ENCODE results near the gene EHHADH.
"Not testable (repeated sequence)": the region's sequence is repeated elsewhere in the genome, so short reads cannot be mapped to it uniquely, and the experiment has no call there.

The EHHADH gene

DNA sequence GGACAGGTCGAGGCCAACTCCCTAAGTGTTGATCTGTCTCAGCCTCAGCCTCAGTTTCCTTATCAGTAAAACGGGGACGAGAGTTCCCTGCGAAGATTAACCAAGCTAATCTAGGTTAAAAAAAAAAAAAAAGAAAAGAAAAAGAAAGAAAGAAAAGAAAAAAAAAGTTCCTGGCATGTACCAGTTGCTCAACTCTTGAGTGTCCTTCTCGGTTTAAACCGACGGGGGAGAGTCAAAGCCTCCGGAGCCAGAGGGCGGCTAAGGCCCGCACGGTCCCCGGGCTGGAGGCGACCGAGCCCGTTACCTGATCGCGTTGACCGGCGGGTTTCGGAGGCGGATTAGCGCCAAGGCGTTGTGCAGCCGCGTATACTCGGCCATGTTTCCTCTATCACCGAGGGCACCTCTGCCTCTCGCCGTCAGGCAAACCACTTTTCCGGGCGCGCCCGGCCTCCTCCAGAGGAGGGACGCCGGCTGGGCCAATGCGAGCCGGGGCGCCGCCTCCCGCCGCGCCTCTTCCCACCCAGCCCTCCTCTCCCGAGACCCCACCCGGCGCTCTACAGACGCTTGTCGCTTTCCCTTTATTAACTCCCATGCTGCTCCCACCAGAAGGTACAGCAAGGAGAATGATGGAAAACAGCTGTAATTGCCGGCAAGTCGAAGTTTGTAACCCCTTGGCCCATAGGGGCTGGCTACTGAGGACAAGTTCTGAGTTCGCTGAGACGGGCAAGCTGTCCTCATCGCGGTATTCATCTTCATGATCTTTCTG is at the start of gene EHHADH:
TSS of gene EHHADH (minus strand) at position 405 of the 766 bp plus-strand sequence. CDS start at position 378, 27 bp downstream.
- DNase-seq (ENCODE audit: low read depth in 2 of 2) = peak; percentile 46

DNA sequence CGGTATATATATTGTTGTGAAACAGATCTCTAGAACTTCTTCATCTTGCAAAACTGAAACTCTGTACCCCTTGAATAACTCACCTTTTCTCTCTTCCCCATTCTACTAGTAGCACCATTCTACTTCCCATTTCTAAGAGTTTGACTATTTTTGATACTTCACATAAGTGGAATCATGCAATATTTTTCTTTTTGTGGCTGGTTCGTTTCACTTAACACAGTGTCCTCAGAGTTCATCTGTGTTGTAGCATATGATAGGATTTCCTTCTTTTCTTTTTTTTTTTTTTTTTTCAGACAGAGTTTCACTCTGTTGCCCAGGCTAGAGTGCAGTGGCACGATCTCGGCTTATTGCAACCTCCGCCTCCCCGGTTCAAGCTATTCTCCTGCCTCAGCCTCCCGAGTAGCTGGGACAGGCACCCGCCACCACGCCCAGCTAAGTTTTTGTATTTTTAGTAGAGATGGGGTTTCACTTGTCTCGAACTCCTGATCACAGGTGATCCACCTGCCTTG is 46.1 kb upstream of the EHHADH start:
- DNase-seq (ENCODE audit: low read depth in 2 of 2) = not testable (repeated sequence)

DNA sequence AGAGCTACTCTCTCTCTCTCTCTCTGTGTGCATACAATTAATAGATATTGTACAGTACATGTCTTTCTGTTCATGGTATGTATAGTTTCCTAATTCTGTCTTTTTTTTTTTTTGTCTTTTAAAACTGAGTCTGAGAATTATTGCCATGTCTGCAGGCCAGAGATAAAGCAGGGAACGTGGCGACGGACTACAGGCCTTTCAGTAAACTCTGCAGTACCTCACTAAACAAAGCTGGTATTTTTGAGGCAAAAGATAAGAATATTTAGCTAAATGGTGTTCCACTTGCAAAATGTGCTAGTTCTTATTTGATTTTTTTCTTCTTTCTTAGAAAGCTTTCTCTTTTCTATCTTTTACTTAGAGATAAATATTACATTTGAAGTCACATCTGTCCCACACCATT is 44.0 kb upstream of the EHHADH start:
- no peak for DNase-seq (ENCODE audit: low read depth in 2 of 2)

DNA sequence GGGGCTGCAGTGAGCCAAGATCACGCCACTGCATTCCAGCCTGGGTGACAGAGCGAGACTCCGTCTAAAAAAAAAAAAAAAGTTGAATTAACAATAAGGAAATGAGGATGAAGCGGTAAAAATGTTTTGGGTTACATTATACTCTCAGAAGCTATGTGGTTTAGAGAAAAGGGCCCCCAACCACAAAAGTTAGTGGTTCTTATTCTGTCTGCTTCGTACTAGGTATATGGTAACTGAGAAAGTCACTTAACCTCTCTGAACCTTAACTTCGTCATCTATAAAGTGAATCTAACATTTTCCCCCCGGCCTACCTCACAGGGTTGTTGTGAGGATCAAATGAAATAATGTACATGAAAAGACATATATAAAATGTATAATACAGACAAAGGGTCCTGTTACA is 38.4 kb upstream of the EHHADH start:
- no peak for DNase-seq (ENCODE audit: low read depth in 2 of 2)

DNA sequence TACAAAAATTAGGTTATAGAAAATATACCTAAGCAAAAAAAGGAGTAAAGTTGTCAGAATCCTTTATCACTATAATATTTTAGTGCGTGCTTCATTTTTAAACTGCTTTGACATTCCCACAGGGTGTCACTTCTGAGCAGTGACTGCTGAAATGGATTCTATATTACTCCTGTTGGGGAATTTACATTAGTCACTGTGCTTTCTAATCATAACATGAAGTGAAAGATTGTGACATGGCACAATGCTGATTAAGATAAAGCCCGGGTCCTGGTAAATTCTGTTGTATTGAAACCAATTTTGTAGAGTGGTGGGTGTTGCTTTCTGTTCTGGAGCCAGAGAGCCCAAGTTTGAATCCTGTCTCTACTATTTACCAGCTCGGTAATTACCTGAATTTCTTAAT is 36.4 kb upstream of the EHHADH start:
- no peak for DNase-seq (ENCODE audit: low read depth in 2 of 2)

DNA sequence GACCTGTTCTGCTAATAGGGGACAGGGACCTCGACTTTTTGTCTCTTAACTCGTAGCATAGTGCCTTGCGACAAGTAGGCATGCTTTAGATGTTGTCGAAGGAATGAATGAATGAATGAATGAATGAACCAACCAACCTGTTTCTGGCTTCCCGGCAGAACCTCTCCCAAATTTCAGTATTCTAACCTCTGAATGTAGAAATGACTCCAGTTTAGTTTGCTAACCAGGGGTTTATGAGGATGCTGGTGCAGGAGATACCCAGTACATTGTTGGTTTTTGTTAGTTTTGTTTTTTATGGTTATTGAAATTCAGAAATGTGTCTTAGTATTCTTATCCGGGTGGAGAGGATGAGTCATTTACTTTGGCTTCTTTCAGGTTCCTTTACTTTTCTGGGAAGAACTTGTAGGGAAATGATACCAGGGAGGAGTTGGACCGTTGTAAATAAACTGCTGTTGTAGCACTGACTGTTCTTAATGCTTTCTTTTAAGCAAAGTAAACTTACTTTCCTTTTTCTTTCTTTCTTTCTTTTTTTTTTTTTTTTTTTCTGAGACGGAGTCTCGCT is 29.6 kb upstream of the EHHADH start:
- no peak for DNase-seq (ENCODE audit: low read depth in 2 of 2)

DNA sequence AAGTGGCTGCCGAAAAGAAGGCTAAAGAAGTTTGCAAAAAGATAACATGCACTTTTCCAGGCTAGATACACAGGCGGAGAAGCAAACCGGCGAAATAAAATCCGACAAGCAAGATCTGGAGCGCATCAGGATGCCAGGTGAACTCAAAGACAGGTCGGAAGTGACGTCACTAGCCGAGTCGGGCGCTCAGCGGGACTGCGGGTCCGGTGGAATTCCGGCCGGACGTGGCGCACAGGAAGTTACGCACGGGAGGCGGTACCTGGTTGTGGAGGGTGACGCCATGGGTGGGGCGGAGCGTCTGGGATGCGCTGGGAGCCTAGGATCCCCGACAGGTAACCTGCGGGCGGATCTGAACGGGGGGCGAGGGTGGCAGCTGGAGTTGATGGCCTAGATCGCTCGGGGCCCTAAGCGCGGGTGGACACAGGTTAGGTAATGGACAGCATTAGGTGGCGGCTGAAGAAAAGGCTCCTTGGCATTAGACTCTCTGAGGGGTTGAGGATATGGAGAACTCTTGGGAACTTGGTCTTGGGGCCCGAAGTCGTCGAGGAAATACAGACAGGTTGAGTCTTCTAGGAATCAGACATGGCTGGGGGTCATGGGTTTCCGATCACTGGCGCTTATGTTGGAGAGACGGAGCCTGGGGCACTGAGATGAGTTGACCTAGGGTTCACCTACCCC is 29.0 kb upstream of the EHHADH start:
- DNase-seq (ENCODE audit: low read depth in 2 of 2) = peak; percentile 91 to 94

DNA sequence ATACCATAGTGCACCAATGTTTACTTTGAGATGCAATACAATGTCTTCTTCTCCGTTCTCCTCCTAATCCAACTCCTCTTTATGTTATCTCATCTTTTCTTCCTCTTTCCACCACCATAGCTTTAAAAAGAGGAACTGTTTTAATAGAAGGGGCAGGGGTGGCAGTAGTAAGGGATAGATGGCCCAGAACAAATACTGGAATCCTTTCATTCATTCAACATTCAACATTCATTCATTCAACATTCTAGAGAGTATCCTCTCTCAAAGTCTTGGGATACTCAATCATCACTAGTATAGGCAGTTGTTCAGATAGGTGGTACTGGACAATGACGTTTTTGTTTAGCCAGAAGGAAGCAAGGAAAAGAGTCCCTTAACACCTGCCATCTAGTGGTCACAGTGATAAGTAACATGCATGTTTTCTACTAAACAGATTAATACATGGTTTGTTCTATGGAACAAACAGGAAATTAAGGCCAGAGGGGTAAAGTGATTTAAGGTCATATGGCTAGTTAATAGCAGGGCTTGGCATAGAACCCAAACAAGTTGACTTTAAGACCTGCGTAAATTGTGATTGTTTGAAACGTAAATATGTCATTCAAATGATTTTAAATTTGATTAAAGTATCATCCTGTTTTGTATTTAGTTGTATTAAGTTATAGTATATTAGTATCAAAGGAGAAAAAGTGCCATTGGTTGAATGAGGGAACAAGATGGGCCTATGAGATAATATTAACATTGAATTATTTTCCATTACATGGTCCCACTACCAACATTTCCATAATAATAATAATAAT is 26.9 kb upstream of the EHHADH start:
- no peak for DNase-seq (ENCODE audit: low read depth in 2 of 2)

DNA sequence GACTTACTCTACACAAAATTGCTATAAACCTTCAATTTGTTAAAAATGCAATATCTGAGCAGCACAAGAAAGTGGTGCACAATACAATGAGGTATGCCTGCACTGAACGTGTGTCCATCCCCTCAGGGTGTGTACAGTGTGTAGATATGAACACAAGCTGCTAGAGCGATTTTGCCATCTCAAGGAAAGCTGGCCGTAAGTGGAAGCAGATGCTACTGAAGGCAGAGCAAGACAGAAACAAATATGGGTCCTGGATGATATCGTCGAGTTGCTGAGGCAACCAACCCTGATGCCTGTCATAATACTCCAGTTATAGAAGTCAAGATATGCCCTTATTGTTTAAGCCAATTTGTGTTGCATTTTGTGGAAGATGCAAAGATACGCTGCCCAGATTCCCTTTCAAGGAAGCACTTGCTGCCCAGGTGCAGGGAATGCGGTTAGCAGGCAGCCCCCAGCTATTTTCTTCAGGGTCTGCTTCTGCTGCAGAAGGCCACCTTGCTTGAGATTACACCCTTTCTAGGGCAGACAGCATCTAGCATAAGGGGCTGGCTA is 25.8 kb upstream of the EHHADH start:
- DNase-seq (ENCODE audit: low read depth in 2 of 2) = no peak

DNA sequence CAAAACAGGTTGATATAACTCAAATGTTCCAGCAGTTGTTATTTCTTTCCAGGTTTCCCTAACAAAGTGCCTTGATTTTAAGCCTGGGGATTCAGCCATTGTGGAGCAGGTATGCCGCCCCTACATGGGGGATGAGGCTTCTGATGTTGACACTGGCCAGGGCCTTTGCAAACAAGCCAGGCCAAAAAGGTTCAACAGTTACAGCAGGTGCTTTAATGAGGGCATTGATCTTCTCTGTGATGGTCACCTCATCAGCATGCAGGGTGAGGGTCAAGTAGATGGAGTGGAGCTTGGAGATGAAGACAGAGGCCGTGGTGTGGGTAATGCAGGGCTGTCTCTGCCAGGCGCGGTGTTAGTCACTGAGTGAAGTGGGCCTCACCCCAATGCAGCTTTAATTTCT is 22.6 kb upstream of the EHHADH start:
- DNase-seq (ENCODE audit: low read depth in 2 of 2) = no peak

DNA sequence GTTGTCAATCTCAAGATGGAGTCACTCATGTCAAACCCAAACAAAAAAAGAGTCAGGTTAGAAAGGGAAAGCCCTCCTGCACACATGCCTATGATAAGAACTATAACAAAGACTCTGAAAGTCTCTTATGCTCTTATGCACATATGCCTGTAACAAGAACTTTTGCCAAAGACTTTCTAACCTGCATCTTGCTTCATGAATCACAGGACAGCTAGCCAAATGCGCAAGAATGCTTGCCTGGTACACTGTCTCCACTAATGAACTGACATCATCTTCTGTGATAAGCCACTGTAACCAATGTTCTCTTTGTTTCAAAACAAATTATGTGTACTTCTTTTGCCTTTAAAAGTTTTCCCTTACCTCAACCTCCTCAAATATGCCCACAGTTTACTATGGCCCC is 18.2 kb upstream of the EHHADH start:
- DNase-seq (ENCODE audit: low read depth in 2 of 2) = no peak

DNA sequence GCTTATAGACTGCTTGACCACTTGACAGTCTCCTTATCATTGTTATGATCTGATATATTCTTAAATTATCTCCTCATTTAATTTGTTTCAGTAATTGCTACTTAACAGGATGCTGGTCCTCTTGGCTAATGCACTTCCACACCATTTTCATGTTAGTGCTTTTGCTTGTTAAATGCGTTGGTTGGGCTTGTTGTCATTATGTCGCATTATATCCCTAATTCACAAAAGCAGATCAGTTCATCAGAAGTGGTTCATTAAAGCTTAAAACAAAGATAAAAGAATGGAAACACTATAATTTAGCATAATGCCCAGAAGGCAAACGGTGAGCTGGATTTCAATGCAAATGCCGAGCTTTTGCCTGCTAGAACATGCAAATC is 17.1 kb upstream of the EHHADH start:
- no peak for DNase-seq (ENCODE audit: low read depth in 2 of 2)

DNA sequence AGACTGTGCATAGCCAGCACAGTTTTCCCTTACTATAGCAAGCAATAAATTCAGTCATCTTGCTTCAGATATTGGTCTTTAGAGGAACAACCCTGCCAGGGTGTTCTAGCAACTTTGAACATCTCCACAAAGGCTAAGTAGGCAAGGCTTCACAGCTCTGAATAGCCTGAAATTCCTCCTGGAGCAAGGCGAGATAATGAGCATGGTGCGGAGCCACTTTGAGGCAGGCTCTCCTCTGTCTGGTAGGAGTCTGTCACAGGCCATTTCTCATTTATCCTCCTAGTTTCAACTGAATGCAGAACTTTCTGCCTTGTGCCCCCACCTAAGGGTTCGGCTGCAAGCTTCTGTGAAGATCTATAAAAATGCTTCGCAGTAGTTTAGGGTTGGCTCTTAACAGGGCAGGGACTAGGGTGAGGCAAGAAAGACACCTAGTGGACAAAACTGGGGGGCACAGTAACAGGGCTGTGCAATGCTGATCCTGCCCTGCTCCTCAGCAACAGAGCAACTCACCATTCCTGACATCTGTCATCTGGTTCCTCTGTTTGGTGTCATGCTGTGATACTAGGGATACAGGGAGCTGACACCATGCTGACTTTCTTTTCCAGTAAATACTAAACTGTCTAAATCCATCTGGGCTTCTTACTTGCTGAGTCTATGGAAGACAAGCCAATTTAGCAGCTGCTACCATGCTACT is 16.6 kb upstream of the EHHADH start:
- DNase-seq (ENCODE audit: low read depth in 2 of 2) = no peak

DNA sequence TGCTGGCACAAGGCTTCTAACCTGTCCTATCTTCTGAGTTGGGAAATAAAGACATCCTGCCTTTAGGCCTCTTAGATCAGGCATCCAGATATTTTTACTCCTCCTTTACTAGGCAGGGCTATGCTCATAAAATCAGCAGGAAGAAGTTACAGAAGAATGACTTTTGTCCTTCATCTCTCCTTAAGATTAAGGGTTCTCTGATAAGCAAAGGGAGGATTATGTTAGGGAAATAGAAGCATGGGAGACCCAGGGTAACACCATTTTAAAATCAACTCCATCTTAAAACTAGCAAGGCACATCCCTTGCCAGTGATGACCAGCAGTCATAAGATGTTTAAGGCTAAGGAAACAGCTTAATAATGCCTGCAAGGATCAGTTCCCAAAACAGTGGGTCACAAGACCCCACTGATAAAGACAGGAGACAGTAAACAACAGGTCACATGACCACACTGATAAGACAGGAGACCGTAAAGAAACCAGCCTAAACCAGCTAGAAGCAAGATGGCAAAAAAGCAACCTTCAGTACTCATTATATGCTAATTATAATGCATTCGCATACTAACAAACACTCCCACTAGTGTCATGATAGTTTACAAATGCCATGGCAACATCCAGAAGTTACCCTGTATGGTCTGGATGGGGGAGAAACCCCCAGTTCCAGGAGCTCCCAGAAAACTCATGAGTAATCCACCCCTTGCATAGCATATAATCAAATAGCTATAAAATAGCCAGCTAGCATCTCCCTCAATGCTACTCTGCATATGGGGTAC is 14.5 kb upstream of the EHHADH start:
- no peak for DNase-seq (ENCODE audit: low read depth in 2 of 2)

DNA sequence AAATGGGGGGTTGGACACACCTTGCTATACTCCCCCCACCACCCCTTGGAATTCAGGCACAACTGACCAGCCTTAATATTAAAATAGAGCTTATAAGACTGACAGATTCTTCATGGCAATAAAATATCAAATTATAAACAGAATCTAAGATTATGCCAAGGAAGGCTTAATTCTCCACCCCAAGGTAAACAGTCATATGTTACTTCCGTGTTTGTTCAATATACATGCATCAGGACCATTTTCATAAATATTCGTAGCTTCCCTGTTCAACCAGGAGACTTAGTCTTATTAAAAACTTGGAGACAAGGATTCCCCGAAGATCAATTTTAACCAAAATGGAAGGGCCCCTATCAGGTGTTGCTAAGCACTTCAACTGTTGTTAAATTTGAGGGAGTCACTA is 13.3 kb upstream of the EHHADH start:
- DNase-seq (ENCODE audit: low read depth in 2 of 2) = no peak

DNA sequence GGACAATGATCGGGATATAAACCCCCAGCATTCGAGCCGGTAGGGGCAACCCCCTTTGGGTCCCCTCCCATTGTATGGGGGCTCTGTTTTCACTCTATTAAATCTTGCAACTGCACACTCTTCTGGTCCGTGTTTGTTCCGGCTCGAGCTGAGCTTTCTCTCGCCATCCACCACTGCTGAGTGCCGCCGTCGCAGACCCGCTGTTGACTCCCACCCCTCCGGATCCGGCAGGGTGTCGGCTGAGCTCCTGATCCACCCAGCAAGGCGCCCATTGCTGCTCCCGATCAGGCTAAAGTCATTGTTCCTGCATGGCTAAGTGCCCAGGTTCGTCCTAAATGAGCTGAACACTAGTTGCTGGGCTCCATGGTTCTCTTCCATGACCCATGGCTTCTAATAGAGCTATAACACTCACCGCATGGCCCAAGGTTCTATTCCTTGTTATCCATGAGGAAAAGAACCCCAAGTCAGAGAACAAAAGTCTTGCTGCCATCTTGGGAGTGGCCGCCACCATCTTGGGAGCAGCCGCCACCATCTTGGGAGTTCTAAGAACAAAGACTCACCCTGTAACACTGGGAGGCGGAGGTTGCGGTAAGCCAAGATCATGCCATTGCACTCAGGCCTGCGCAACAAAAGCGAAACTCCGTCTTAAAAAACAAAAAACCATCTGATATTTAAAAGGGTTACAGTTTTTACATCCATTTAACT is 11.2 kb upstream of the EHHADH start:
- no peak for DNase-seq (ENCODE audit: low read depth in 2 of 2)

DNA sequence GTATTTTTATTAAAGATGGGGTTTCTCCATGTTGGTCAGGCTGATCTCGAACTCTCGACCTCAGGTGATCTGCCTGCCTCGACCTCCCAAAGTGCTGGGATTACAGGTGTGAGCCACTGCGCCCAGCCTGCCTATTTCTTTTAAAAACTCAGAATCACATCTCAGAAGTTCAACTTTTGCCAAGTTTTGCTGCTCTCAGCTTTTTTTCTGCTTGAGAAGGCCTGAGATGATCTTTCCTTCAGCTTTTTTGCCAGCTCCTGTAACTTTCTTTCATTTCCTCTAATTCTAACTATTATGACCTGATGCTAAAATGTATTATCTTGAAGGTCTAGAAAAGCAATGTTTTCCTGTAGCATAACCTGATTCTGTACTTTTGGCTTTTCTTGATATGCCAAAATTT is 9.6 kb upstream of the EHHADH start:
- no peak for DNase-seq (ENCODE audit: low read depth in 2 of 2)

DNA sequence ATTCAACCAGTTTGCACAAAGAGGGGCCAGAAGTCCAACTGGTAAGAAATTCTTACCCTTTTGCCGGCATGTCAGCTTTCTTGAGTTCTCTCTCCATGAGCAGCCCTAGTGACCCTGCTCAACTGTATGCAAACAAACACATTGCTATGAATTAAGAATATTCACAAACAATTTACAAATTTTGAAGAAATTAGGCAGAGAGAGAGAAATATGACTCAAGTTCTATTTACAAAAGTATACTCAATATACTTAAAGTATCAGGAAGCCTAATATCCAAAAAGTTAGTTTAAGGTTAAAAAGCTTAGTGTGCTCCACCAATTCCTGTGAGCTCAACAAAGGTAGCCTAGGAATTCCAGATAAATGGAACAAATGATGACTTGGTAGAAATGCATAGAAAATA is 3.5 kb upstream of the EHHADH start:
- DNase-seq (ENCODE audit: low read depth in 2 of 2) = no peak

DNA sequence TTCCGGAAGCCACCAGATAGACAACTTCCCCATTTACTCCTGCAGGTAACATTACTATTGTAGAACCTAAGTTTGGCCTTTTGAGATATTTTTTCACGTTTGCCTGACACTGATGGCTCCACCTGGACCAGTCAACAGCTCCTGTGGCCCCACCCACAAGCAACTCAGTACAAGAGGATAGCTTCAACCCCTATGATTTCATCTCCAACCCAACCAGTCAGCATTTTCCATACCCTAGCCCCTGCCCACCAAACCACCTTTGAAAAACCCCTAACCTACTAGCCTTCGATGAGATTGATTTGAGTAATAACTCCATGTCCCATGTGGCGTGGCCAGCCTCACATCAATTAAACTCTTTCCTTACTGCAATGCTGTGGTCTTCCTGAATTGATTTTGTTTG is 950 bp upstream of the EHHADH start:
- DNase-seq (ENCODE audit: low read depth in 2 of 2) = no peak

DNA sequence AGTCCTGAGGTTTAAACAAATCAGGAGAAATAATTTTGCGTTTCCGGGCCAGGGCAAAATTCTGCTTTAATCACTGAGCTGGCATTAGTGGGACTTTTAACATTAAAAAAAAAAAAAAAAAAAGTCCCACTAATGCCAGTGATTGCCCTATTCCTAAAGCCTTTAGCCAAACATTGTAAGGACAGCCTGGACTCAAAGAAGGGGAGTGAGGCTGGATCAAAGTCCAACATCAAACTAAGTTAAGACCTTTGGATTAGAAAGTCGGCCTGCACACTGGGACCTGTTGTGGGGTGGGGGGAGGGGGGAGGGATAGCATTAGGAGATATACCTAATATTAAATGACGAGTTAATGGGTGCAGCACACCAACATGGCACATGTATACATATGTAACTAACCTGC is 716 bp downstream of the EHHADH start:
- not testable (repeated sequence) for DNase-seq (ENCODE audit: low read depth in 2 of 2)
